ENCODE data around the gene HIVEP3.
A peak's percentile ranks its signal among the peaks of the same experiment; 100 is the strongest.

Gene HIVEP3

GRCh38 chr1:41856151-41856943 is 62.4 kb downstream of the HIVEP3 start:
- TF ChIP-seq CTCF (IDR thresholded peaks at IDR 0.05; ENCODE audit: low read depth, low read length), result no peak
- no peak for DNase-seq (ENCODE audit: extremely low read depth, low read depth)

- no peak for TF ChIP-seq CTCF (IDR thresholded peaks at IDR 0.05; ENCODE audit: low read depth, low read length)
- no peak for DNase-seq (ENCODE audit: extremely low read depth, low read depth)
Observed at GRCh38 chr1:41855713-41856112, 63.0 kb downstream of the HIVEP3 start.

- no peak for DNase-seq (ENCODE audit: extremely low read depth, low read depth)
- TF ChIP-seq CTCF (IDR thresholded peaks at IDR 0.05; ENCODE audit: low read depth, low read length), result no peak
Observed at GRCh38 chr1:41853907-41854306, 64.8 kb downstream of the HIVEP3 start.

GRCh38 chr1:41852091-41852490 is 66.6 kb downstream of the HIVEP3 start:
- TF ChIP-seq CTCF (IDR thresholded peaks at IDR 0.05; ENCODE audit: low read depth, low read length), result no peak
- DNase-seq (ENCODE audit: extremely low read depth, low read depth), result no peak

- peak; percentile 25 for DNase-seq (ENCODE audit: extremely low read depth, low read depth)
- TF ChIP-seq CTCF (IDR thresholded peaks at IDR 0.05; ENCODE audit: low read depth, low read length), result no peak
Observed at GRCh38 chr1:41851589-41851988, 67.1 kb downstream of the HIVEP3 start.

GRCh38 chr1:41850029-41850428 is 68.7 kb downstream of the HIVEP3 start:
- TF ChIP-seq CTCF (IDR thresholded peaks at IDR 0.05; ENCODE audit: low read depth, low read length), result no peak
- DNase-seq (ENCODE audit: extremely low read depth, low read depth), result no peak

GRCh38 chr1:41849211-41849759 is 69.4 kb downstream of the HIVEP3 start:
- no peak for DNase-seq (ENCODE audit: extremely low read depth, low read depth)
- no peak for TF ChIP-seq CTCF (IDR thresholded peaks at IDR 0.05; ENCODE audit: low read depth, low read length)

Data from AG09319 (cell line).